ENCODE results near the gene IGSF6.
"Not testable (repeated sequence)": the region's sequence is repeated elsewhere in the genome, so short reads cannot be mapped to it uniquely, and the experiment has no call there.

The IGSF6 gene

GRCh38 chr16:21653571-21653970, 1.2 kb upstream of the IGSF6 start:
- DNase-seq (ENCODE audit: low read depth, low spot score), result no peak

- no peak for DNase-seq (ENCODE audit: low read depth, low spot score)
Measured at GRCh38 chr16:21651515-21651914, 893 bp downstream of the IGSF6 start.

- no peak for DNase-seq (ENCODE audit: low read depth, low spot score)
Measured at GRCh38 chr16:21650521-21650920, 1.9 kb downstream of the IGSF6 start.

- DNase-seq (ENCODE audit: low read depth, low spot score), result not testable (repeated sequence)
Measured at GRCh38 chr16:21649826-21650406, 2.5 kb downstream of the IGSF6 start.

GRCh38 chr16:21647562-21648164, 4.7 kb downstream of the IGSF6 start:
- no peak for DNase-seq (ENCODE audit: low read depth, low spot score)

GRCh38 chr16:21646721-21647561, 5.5 kb downstream of the IGSF6 start:
- peak; percentile 47 for DNase-seq (ENCODE audit: low read depth, low spot score)

GRCh38 chr16:21646091-21646490, 6.3 kb downstream of the IGSF6 start:
- no peak for DNase-seq (ENCODE audit: low read depth, low spot score)

- no peak for DNase-seq (ENCODE audit: low read depth, low spot score)
Measured at GRCh38 chr16:21645261-21645721, 7.1 kb downstream of the IGSF6 start.

- DNase-seq (ENCODE audit: low read depth, low spot score), result no peak
Measured at GRCh38 chr16:21644674-21645073, 7.7 kb downstream of the IGSF6 start.

- DNase-seq (ENCODE audit: low read depth, low spot score), result no peak
Measured at GRCh38 chr16:21643785-21644184, 8.6 kb downstream of the IGSF6 start.

- no peak for DNase-seq (ENCODE audit: low read depth, low spot score)
Measured at GRCh38 chr16:21642861-21643260, 9.5 kb downstream of the IGSF6 start.

- DNase-seq (ENCODE audit: low read depth, low spot score), result no peak
Measured at GRCh38 chr16:21641916-21642315, 10.5 kb downstream of the IGSF6 start.

- no peak for DNase-seq (ENCODE audit: low read depth, low spot score)
Measured at GRCh38 chr16:21639493-21639892, 12.9 kb downstream of the IGSF6 start.

- DNase-seq (ENCODE audit: low read depth, low spot score), result no peak
Measured at GRCh38 chr16:21638573-21638975, 13.8 kb downstream of the IGSF6 start.

GRCh38 chr16:21637032-21637968, 15.1 kb downstream of the IGSF6 start:
- DNase-seq (ENCODE audit: low read depth, low spot score), result no peak

GRCh38 chr16:21635694-21636093, 16.7 kb downstream of the IGSF6 start:
- DNase-seq (ENCODE audit: low read depth, low spot score), result not testable (repeated sequence)

- no peak for DNase-seq (ENCODE audit: low read depth, low spot score)
Measured at GRCh38 chr16:21634216-21634615, 18.2 kb downstream of the IGSF6 start.

GRCh38 chr16:21631951-21632575, 20.3 kb downstream of the IGSF6 start:
- not testable (repeated sequence) for DNase-seq (ENCODE audit: low read depth, low spot score)

GRCh38 chr16:21631376-21631775, 21.0 kb downstream of the IGSF6 start:
- DNase-seq (ENCODE audit: low read depth, low spot score), result not testable (repeated sequence)

GRCh38 chr16:21630866-21631265, 21.5 kb downstream of the IGSF6 start:
- not testable (repeated sequence) for DNase-seq (ENCODE audit: low read depth, low spot score)
